Testis (tissue), 3 donors: ENCODE data around the gene KRTAP5-1. TPM values are rescaled to one million over a fixed set of nuclear protein-coding genes. Genes with fewer than 3 reads are reported as not detected.

Source experiments
- DNase-seq: peaks from one replicate; pipeline ENCODE4 v3.0.0-alpha.2; 2019
- H3K27ac ChIP-seq, 2 donors: fragments of 200-600 bp; sonication (generic); one replicate each; pipeline ENCODE4 v1.5.1; 2019
- H3K27me3 ChIP-seq: fragments of 200-600 bp; sonication (generic); one replicate; pipeline ENCODE4 v1.5.1; 2019
- H3K36me3 ChIP-seq: fragments of 200-600 bp; sonication (generic); one replicate; pipeline ENCODE4 v1.5.1; 2017; ENCODE audit warnings: low read depth; ENCODE audit errors: missing control alignments
- H3K4me1 ChIP-seq: fragments of 200-600 bp; sonication (generic); one replicate; pipeline ENCODE4 v1.5.1; 2019
- H3K4me3 ChIP-seq, 2 donors: fragments of 200-600 bp; sonication (generic); one replicate each; pipeline ENCODE4 v1.5.1; 2017 to 2019
- H3K9me3 ChIP-seq: fragments of 200-600 bp; sonication (generic); one replicate; pipeline ENCODE4 v1.5.1; 2017
- CTCF ChIP-seq, 3 experiments: fragments of 450-650 bp in 2 of 3; fragments of 200-600 bp in 1 of 3; sonication (generic) in 1 of 3; IDR thresholded peaks; one replicate each; pipeline ENCODE4 v1.5.1; 2016 to 2019; ENCODE audit warnings: antibody characterized with exemption in 3 of 3, mild to moderate bottlenecking in 2 of 3, moderate library complexity in 1 of 3
- POLR2A ChIP-seq: fragments of 450-650 bp; IDR thresholded peaks from one replicate; pipeline ENCODE4 v1.6.1; 2017; ENCODE audit warnings: antibody characterized with exemption, mild to moderate bottlenecking, moderate library complexity
- WGBS, 2 donors: methylation state at CpG; one replicate each; pipeline ENCODE4 v1.1.5; 2018; 5-methylcytosine and 5-hydroxymethylcytosine counted together
- intact Hi-C: fragments of 100-400 bp; cut with DNase I; formaldehyde crosslinking; loops from one replicate; pipeline ENCODE4 v1.15.1; 2023; ENCODE audit warnings: low total_unique reads
- polyA plus RNA-seq: library from polyadenylated mRNA; stranded (reverse); fragments of 350-450 nt; fragmentation: Illumina TruSeq; extraction: RNeasy Lipid Tissue Mini Kit (QIAGEN cat#74804); gene quantifications from one replicate; pipeline ENCODE4 v1.2.3, GENCODE V29; 2014; ENCODE audit warnings: low read depth, low replicate concordance; ENCODE audit not compliant: insufficient read depth
- total RNA-seq, 2 donors: library from RNA; depleted of rRNA; stranded (reverse); fragments of >200 nt; gene quantifications; one replicate each; pipeline ENCODE4 v1.2.3, GENCODE V29; 2016

Gene KRTAP5-1
- total and polyA plus RNA-seq, 3 donors from 2014 or later: not detected

DNA sequence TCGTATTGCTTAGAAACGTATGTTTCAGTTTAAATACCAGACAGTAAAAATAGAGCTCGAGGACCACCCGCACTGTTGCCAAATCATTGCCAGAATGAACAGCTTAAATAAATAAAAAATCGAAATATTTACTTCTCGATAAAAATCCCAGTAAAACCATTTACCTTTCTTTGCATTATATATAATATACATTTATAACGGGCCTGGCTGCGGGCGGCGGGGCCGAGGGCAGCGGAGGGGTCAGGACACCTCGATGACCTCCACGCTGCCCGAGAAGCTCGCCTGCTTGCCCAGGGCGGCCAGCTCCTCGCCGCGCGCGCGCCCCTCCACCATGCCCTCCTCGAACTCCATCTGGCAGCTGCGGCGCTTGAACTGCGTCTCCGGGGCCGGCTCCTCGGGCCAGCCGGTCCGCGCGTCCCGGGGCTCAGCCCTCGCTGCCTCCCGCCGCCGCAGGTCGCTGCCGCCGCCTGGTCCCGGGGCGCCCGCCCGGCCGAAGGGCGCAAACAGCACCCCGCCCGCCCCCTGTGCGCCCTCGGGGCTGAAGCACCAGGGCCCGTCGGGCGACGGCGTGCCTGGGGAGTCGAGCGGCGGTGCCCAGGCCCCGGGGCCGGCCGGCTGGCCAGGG lies 28.7 kb downstream of the KRTAP5-1 start:
- intact Hi-C loops: no loop called here
- Histone ChIP-seq H3K4me1 (peaks cover 14% of the 10 kb centered on the region), H3K36me3 (no peaks in the 10 kb centered on the region), H3K9me3 (no peaks in the 10 kb centered on the region), H3K27me3 (no peaks in the 10 kb centered on the region), H3K27ac (no peak overlapping the region), H3K4me3 (no peak overlapping the region)
- DNase-seq: no peak
- TF ChIP-seq POLR2A (no peak), CTCF (IDR thresholded peaks at IDR 0.05) (no peak)
- WGBS, 2 donors: 44 to 51% methylated on average over 26 to 50 of the region's 63 CpGs

GRCh38 chr11:1555713-1556153 lies 29.4 kb downstream of the KRTAP5-1 start:
- Histone ChIP-seq H3K9me3 (no peaks in the 10 kb centered on the region), H3K4me3 (no peak overlapping the region), H3K4me1 (peaks cover 14% of the 10 kb centered on the region), H3K27ac (no peak overlapping the region), H3K27me3 (no peaks in the 10 kb centered on the region), H3K36me3 (no peaks in the 10 kb centered on the region)
- WGBS, 2 donors: 84 to 92% methylated on average over 9 of the region's 9 CpGs
- no peak for DNase-seq
- TF ChIP-seq POLR2A (no peak), CTCF (IDR thresholded peaks at IDR 0.05) (no peak)
- intact Hi-C loops: no loop called here

DNA sequence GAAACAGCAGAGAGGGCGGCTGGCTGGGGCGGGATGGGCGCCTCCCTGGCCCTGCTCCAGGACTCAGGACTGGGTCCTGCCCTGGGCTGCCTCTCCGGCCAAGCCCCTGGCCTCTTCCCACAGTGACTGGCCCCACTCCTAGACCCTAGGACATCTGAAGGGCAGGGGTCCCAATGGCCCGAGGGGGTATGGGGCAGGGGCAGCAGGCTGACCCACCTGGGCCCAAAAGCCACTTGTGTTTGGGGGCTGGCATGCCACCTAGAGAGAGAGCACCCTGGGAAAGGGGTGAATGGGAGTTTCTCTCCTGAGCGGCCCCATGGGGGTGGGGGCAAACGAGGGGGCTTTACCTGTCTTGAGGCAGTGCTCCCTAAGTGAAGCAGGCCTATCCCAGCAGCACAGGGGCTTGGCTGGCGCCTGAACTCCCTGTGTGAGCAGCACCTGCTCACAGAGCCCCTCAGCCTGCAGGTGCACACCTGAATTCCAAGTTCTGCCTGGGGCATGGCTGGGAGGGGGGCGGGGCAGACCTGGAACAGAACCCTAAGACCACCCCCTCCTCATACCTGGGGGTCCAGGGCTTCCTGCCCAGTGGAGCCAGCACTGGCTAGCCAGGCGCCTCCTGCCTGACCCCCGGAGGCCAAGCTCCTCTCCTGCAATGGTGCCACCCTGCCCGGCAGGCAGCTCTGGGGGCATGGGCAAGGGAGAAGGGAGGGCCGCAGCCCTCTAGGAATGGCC lies 29.9 kb downstream of the KRTAP5-1 start:
- no peaks in the 10 kb centered on the region for H3K36me3 ChIP-seq
- H3K9me3 ChIP-seq: no peaks in the 10 kb centered on the region
- WGBS, 2 donors: 86 to 88% methylated on average over 6 to 12 of the region's 13 CpGs
- intact Hi-C loops: no loop called here
- no peak overlapping the region for H3K27ac ChIP-seq
- H3K4me3 ChIP-seq: no peak overlapping the region
- DNase-seq: no peak
- no peaks in the 10 kb centered on the region for H3K27me3 ChIP-seq
- TF ChIP-seq POLR2A (no peak), CTCF (IDR thresholded peaks at IDR 0.05) (no peak)
- peaks cover 14% of the 10 kb centered on the region for H3K4me1 ChIP-seq

GRCh38 chr11:1553808-1554594 lies 31.1 kb downstream of the KRTAP5-1 start:
- no peak overlapping the region for H3K4me3 ChIP-seq
- TF ChIP-seq CTCF (IDR thresholded peaks at IDR 0.05): no peak
- no peak for TF ChIP-seq POLR2A
- no peak overlapping the region for H3K27ac ChIP-seq
- no peaks in the 10 kb centered on the region for H3K27me3 ChIP-seq
- peaks cover 9% of the 10 kb centered on the region for H3K4me1 ChIP-seq
- H3K36me3 ChIP-seq: no peaks in the 10 kb centered on the region
- DNase-seq: no peak
- 69 to 74% methylated on average over 16 to 20 of the region's 20 CpGs for WGBS, 2 donors
- H3K9me3 ChIP-seq: no peaks in the 10 kb centered on the region
- intact Hi-C loops: no loop called here
